GM21447 (cell line): Measurements from ENCODE around the gene ESX1.
"Not testable (repeated sequence)": the region's sequence is repeated elsewhere in the genome, so short reads cannot be mapped to it uniquely, and the experiment has no call there.

Source experiments
- ATAC-seq: cut with Tn5 transposase; IDR thresholded peaks from one replicate; pipeline ENCODE4 v1.9.1; 2021; ENCODE audit not compliant: unreplicated experiment

ESX1 gene

DNA sequence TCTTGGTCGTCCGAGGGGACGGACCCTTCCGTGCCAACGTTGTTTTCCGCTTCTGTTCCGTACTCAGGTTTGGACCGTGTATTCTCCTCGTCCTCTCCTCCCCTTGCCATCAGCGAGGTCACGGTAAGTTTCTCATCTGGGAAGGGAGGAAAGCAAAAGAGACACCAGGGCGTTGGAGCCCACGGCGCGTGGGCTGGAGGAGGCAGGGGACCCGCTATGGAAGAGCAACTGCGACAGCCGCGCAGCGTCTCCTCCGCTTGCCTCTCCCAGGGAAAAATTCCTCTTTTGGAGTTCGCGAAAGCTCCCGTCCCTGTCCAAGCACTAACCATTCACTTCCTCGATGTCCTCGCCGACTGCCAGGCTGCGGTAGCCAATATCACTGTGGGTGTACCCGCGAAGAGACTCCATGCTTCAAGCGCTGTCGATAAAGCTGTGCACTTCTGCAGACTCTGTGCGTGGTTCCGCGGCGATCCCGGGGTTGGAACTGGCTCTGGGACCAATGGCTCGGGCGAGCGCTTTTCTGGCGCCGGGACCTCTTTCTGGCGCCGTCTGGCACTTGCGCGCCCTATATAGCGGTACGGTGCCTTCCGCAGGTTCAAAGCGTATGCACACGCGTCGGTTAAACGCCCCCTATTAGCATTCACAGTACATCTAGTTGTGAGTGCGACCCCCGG is at the start of gene ESX1:
TSS of gene ESX1 (minus strand) at position 492 of the 674 bp plus-strand sequence. CDS start at position 408, 84 bp downstream.
- no peak for ATAC-seq

DNA sequence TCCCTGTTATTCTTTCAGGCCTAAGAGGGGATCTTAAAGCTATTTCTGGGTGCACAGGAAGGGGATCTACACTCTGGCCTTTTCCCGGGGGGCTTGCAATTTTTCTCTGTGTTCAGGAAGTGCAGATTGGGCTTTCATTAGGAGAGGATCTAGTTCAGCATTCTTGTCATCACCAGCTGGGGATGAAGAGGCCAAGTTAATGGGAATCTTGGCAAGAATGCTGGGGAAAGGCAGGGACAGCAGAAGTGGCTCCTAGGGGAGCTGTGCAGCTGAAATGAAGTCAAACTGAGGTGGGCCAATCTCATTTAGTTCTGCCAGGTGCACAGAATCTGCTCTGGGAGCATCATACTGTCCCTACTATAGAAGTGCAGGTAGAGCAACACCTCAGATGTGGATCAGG is 40.9 kb upstream of the ESX1 start:
- ATAC-seq, result no peak

- ATAC-seq, result no peak
These were observed 34.2 kb upstream of the ESX1 start for GRCh38 chrX:104288961-104289360.

DNA sequence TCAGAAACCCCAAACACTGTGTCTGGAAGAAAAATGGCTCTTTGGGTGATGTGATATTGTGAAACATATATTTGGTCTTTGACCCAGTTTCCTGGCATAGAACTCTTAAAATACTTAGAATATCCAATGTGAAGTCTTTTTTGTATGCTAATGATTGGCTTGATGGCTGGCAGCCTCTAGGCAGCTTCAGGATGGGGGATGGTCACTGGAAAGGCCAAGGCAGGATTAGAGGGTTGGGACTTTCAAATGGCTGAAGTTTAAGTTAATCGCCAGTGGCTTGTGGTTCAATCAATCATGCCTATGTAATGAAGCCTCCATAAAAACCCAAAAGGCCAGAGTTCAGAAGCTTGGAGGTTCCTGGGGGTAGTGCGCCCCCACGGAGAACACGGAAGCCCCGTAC is 33.5 kb upstream of the ESX1 start:
- ATAC-seq, result no peak

- no peak for ATAC-seq
These were observed 30.5 kb upstream of the ESX1 start for GRCh38 chrX:104285201-104285600.

DNA sequence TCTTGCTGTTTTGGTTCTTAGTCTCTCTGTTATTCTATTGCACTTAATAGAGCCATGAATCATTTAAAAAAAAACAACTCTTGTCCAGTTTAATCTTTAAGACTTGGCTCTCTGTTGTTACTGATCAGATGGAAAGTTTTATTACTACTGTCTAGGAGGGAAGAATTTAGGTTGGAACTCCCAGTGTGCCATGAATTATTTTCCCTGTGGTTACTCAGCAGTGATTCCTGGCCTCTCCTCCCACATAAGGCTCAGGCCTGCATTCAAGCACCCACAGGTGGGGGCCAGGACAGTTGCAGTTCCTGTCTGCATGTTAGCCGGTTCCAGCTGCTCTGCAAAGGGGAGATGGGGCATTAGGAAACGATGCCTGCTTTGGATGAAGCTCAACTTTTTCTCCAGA is 29.8 kb upstream of the ESX1 start:
- no peak for ATAC-seq

GRCh38 chrX:104282166-104282725 is 27.5 kb upstream of the ESX1 start:
- no peak for ATAC-seq

DNA sequence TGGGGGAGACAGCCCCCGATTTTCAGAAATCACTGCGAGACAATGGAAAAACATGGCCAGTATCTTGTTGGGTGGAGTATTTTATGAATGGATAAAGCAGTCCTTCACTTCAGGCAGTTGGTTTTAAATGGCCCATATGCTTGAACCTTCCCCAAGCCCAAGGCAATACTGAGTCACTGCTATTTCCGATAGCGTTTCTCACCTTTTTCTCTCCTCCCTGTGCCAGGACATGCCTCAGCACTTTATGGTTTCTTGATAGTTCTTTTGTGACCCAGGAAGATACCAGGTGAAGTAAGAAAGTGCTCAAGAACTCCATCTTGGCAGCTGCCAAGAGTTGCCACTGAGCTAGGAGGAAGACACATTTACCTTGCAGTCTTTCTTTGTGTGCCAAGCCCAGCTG is 26.8 kb upstream of the ESX1 start:
- no peak for ATAC-seq

DNA sequence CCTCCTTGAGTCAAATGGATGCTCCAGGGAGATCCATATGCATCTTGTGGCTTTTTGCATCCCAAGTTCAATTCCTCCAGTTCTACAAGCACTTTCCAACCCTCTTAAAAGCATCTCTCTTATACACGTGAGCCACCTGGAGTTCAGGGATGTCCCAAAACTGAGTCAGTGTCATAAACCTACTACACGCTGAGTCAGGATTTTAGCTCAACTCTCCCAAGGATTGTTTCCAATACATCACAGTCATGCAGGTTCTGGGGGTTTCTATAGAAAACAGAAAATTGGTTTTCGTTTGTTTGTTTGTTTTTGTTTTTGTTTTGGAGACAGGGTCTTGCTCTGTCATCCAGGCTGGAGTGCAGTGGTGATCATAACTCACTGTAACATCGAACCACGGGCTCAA is 25.9 kb upstream of the ESX1 start:
- ATAC-seq, result no peak

GRCh38 chrX:104270916-104271512 is 16.3 kb upstream of the ESX1 start:
- ATAC-seq, result no peak

DNA sequence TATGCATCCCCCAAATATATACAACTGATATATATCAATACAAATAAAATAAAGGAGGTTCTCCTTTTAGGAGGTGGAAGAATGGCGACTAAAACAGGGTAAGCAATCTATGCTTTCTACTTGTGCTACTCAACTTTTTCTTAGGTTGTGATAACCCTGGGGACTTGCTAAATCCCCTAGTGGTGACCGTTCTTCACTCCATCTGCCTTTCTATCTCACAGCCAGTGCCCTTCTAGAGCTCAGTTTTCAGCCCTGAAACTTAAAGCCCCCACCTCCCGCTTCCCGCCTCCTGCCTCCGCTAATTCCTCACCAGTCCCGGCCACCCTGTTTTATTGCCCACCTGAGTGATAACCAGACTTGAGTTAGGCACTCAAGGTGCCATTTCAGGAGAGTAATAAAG is 15.5 kb upstream of the ESX1 start:
- no peak for ATAC-seq

- no peak for ATAC-seq
These were observed 732 bp upstream of the ESX1 start for GRCh38 chrX:104255465-104255864.

DNA sequence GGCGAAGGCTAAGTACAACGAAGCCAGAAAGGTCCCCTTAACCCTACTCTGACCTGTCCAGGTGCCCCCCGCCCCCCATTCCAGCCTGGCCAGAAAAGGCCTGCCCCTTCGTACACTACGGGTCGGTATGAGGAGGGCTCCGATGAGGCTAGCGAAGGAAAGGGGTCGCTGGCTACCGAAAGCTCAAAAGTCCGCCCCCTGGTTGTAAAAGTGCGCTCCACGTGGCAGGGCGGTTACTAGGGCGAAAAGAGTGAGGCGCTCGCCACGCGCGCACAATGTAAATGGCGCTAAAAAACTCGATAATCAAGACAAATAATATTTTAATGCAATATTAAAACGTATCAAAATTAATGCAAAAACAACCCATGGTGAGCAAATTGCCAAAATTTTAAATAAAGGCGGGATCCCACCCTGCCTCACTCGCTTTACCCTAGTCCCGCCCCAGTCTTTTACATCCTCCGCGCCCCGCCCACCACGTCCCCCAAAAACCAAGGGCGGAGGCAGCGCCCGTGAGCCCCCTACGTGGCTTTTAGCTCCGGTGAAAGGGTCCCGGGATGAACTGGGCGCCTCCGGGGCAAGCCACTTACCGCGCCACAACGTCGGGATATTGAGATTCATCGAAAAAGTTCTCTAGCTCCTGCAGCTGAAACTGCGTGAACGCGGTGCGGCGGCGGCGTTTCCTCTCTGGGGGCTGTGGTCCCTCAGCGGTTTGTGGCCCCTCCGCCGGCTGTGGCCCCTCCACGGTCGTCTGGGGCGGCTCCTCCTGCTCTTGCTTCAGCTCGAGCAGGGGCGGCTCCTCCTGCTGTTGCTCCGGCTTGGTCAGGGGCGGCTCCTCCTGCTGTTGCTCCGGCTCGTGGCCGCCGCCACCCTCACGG is 929 bp downstream of the ESX1 start:
- no peak for ATAC-seq

GRCh38 chrX:104250470-104250869 is 4.3 kb downstream of the ESX1 start:
- no peak for ATAC-seq

- ATAC-seq, result not testable (repeated sequence)
These were observed 24.7 kb downstream of the ESX1 start for GRCh38 chrX:104230060-104230459.

DNA sequence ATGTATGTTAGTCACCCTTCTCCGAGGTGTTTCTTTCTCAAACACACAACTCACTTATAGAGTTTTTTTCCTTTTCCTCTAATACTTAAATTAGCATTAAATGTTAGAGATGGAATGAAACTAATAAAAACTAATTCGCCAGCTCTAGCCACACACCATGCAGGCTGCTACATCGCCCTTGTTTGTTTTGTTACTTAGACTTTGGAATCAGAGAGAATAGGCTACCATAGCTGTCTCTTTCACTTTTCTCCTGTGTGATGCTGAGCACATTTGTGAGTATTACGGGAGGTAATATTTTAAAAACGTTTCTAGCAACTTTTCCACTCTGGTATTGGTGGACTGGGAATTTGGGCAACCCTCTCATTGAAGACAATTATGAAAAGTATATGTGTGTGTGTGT is 43.5 kb downstream of the ESX1 start:
- no peak for ATAC-seq

GRCh38 chrX:104205548-104205947 is 49.2 kb downstream of the ESX1 start:
- no peak for ATAC-seq
